Mononuclear cell (primary cell): Measurements from ENCODE around the gene NOTCH1. TPM values are rescaled to one million over a fixed set of nuclear protein-coding genes. Genes with fewer than 3 reads are reported as not detected.

ENCODE experiments used
- H3K27me3 ChIP-seq: 2 replicates; pipeline ENCODE4 v1.6.0; 2011; ENCODE audit warnings: low read length, control low read depth; ENCODE audit not compliant: insufficient read depth
- H3K4me1 ChIP-seq: 2 replicates; pipeline ENCODE4 v1.5.1; 2011; ENCODE audit warnings: mild to moderate bottlenecking, low read length, control low read depth; ENCODE audit not compliant: insufficient read depth
- H3K4me3 ChIP-seq: 2 replicates; pipeline ENCODE4 v1.5.1; 2011; ENCODE audit warnings: mild to moderate bottlenecking, low read length, moderate library complexity
- H3K9me3 ChIP-seq: 2 replicates; pipeline ENCODE4 v1.5.1; 2011; ENCODE audit warnings: low read depth, mild to moderate bottlenecking, control low read depth, low read length
- total RNA-seq: library from RNA; depleted of rRNA; stranded (reverse); fragments of >200 nt; gene quantifications from one replicate; pipeline ENCODE4 v1.2.3, GENCODE V29; 2012

Gene NOTCH1
- total RNA-seq, 1 donor: 28.1 TPM

DNA sequence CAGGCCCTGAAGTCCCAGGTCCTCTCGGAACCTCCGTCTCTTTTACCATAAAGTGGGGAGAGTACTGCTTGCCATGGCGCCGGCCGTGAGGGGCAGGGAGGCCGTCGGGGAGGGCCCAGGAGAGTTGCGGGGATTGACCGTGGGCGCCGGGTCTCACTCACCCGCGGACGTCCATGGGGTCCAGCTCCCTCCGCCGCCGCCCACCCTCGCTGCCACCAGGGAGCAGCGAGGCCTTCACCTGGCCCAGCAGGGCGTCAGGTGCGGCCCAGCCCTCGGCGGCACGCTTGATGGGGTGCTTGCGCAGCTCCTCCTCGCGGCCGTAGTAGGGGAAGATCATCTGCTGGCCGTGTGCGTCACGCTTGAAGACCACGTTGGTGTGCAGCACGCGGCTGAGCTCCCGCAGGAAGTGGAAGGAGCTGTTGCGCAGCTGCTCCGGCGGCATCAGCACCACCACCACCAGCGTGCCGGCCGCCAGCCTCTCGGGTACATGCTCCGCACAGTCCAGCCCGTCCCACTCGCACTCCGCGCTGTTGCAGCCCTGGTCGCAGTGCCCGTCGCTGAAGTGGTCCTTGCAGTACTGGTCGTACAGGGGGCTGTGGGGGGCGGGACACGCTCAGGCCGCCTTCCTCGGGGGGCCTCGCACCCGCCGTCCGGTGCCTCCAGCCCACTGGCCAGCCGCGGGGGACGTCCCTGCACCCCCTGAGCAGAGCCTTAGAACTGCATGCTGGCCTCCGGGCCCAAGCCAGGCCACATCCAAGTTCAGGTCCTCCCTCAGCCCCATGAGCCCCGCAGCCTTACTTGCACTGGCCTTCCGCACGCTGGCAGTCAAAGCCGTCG lies 41.1 kb downstream of the NOTCH1 start:
- Histone ChIP-seq H3K27me3 (no peaks in the 10 kb centered on the region), H3K4me3 (no peak overlapping the region), H3K4me1 (no peaks in the 10 kb centered on the region), H3K9me3 (no peaks in the 10 kb centered on the region)

DNA sequence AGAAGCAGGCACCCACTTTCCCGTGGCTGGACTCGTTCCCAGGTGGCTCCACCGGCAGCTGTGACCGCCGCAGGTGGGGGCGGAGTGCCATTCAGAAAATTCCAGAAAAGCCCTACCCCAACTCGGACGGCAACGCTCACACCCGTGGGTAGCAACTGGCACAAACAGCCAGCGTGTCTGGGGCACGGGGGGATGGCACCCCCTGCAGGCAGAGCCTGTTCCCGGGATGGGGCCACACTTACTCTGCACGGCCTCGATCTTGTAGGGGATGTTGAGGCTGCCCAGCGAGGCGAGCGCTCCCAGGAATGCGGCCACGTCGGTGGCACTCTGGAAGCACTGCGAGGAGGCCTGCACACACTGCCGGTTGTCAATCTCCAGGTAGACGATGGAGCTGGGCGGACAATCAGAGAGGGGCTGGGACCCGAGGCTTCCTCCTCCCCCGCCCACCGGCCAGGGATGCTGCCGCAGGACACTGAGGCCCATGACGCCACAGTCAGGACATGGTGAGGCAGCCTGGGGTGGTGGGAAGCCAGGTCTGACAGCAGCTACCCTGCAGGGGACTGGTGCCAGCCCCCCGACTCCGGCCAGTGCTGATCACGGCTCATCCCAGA lies 42.8 kb downstream of the NOTCH1 start:
- no peaks in the 10 kb centered on the region for H3K9me3 ChIP-seq
- no peak overlapping the region for H3K4me3 ChIP-seq
- H3K27me3 ChIP-seq: no peaks in the 10 kb centered on the region
- H3K4me1 ChIP-seq: no peaks in the 10 kb centered on the region

DNA sequence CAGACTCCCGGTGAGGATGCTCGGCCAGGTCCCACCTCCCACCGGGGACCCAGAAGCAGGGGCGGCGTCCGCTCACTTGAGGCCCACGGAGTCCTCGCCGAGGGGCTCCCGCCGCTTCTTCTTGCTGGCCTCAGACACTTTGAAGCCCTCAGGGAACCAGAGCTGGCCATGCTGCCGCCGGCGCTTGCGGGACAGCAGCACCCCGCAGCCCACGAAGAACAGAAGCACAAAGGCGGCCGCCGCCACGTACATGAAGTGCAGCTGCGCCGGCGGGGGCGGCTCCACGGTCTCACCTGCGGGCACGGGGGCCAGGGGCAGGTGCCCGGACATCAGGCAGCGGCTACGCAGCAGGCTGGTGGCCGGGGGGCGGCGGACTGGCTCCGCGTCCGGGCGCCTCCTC lies 43.7 kb downstream of the NOTCH1 start:
- Histone ChIP-seq H3K4me1 (no peaks in the 10 kb centered on the region), H3K9me3 (no peaks in the 10 kb centered on the region), H3K4me3 (no peak overlapping the region), H3K27me3 (no peaks in the 10 kb centered on the region)

GRCh38 chr9:136501686-136502085 lies 44.2 kb downstream of the NOTCH1 start:
- H3K9me3 ChIP-seq: no peaks in the 10 kb centered on the region
- H3K4me1 ChIP-seq: no peaks in the 10 kb centered on the region
- no peaks in the 10 kb centered on the region for H3K27me3 ChIP-seq
- H3K4me3 ChIP-seq: no peak overlapping the region

DNA sequence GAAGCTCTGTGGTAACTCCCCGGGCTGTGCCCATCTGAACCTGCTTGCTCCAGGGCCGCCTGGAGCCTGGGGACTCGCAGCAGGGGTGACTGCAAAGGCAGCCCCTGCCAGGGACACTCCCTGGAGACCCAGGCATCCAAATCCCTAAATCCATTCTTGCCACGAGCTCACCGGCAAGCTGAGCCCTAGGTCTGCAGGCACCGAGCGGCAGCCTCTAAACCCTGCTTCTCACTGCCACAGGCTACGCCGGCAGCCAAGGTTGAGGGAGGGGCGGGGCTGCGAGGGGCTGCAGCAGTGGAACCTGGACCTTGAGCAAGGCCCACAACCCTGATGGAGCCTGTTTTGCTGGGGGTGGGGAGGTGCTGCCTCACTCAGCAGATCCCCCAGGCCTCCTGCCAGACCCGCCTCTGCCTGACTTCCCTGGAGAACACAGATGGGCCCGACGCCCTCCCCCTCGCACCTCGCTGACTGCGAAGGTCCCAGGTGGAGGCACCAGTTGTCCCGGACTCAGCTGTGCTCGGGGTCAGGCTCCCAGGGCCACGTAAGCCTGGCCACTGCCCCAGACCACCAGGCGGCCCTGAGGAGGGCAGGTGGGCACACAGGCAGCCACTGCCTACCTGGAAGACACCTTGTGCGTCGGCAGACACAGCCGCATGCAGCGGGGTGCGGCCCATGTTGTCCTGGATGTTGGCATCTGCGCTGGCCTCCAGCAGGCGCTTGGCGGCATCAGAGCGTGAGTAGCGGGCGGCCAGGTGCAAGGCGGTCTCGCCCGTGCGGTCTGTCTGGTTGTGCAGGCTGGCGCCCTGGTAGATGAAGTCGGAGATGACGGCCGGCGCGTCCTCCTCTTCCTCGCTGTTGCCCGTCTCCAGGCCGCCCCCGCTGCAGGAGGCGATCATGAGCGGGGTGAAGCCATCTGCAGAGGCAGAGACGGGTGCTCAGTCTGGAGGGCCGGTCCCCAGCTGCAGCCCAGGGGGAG lies 45.6 kb downstream of the NOTCH1 start:
- no peaks in the 10 kb centered on the region for H3K9me3 ChIP-seq
- H3K4me3 ChIP-seq: no peak overlapping the region
- H3K27me3 ChIP-seq: no peaks in the 10 kb centered on the region
- no peaks in the 10 kb centered on the region for H3K4me1 ChIP-seq

- Histone ChIP-seq H3K27me3 (no peaks in the 10 kb centered on the region), H3K4me1 (no peaks in the 10 kb centered on the region), H3K4me3 (no peak overlapping the region), H3K9me3 (no peaks in the 10 kb centered on the region)
Observed at GRCh38 chr9:136499071-136499934, 46.5 kb downstream of the NOTCH1 start.

DNA sequence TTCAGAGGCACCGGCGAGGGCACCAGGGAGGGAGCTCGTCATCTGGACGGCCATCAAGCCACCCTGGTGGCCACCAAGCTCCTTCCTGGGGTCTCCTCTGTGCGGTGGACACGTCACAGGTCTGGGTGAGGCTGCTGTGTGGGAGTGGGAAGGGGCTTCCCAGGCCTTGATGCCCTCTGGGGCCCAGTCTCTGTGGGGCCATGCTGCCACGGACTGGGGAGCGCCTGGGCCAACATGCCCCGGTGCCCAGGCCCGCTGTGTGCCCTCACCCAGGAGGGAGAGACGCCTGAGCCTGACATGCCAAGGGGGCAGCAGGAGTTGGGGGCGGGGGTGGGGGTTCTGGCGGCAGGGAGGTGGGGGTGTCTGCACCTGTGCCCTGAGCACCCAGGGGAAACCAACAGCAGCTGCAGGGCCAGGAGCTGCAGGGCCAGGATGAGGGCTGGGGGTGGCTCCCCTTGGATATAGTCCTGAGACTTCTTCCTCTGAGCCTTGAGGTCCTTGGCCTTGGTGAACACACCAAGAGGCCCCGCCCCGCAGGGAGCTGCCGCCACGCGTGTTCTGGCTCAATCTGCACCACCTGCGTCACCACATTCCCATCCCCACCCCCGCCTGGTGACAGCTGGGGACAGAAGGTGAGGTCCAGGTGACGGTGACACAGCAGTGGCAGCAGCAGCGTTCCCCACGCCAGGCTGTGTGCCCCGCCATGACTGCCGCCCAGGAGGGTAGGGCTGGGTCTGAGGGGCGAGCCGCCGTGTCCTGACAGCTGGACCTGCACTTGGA lies 47.7 kb downstream of the NOTCH1 start:
- H3K9me3 ChIP-seq: no peaks in the 10 kb centered on the region
- no peak overlapping the region for H3K4me3 ChIP-seq
- H3K4me1 ChIP-seq: no peaks in the 10 kb centered on the region
- no peaks in the 10 kb centered on the region for H3K27me3 ChIP-seq

DNA sequence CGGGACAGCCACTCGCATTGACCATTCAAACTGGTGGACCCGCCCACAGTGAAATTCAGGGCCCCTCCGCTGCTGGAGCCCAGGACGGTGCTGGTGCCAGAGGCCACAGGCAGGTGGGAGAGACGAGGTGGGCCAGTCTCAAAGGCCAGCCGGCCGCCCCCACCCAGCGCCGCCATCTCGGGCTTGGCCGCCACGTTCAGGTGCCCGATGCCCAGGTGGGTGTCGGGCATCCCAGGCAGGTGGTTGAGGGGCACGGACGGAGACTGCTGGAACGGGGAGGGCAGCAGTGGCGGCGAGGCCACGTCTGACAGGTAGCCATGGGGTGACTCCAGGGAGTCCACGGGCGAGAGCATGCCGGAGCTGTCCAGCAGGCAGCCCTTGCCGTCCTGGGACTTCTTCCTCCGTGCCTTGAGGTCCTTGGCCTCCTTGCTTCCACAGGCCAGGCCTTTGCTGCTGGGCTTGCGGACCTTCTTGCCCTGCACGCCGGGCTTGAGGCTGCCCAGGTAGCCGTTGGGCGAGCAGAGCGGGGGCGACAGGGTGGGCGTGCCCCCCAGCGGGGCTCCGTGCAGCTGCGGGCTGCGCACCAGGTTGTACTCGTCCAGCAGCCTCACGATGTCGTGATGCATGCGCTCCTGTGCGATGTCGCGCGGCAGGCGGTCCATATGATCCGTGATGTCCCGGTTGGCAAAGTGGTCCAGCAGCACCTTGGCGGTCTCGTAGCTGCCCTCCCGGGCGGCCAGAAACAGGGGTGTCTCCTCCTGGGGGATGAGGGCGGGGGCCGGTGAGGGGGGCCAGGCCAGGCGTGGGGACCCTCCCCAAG lies 48.8 kb downstream of the NOTCH1 start:
- Histone ChIP-seq H3K9me3 (no peaks in the 10 kb centered on the region), H3K4me3 (no peak overlapping the region)

DNA sequence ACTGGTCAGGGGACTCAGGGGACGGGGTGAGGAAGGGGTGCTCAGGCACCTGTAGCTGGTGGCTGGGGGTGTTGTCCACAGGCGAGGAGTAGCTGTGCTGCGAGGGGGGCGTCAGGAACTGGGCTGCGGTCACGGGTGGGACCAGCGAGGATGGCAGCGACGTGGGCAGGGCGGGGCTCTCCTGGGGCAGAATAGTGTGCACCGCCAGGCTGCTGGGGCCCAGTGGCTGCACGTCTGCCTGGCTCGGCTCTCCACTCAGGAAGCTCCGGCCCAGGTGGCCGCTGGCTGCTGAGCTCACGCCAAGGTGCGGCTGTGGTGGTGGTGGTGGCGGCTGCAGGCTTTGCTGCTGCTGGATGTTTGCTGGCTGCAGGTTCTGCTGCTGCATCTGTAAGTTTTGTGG lies 49.7 kb downstream of the NOTCH1 start:
- H3K27me3 ChIP-seq: no peaks in the 10 kb centered on the region
- H3K9me3 ChIP-seq: no peaks in the 10 kb centered on the region
- H3K4me3 ChIP-seq: no peak overlapping the region
- H3K4me1 ChIP-seq: no peaks in the 10 kb centered on the region

More for the DNA sequence above, 48.8 kb downstream of the NOTCH1 start:
- no peaks in the 10 kb centered on the region for H3K27me3 ChIP-seq
- H3K4me1 ChIP-seq: no peaks in the 10 kb centered on the region

DNA sequence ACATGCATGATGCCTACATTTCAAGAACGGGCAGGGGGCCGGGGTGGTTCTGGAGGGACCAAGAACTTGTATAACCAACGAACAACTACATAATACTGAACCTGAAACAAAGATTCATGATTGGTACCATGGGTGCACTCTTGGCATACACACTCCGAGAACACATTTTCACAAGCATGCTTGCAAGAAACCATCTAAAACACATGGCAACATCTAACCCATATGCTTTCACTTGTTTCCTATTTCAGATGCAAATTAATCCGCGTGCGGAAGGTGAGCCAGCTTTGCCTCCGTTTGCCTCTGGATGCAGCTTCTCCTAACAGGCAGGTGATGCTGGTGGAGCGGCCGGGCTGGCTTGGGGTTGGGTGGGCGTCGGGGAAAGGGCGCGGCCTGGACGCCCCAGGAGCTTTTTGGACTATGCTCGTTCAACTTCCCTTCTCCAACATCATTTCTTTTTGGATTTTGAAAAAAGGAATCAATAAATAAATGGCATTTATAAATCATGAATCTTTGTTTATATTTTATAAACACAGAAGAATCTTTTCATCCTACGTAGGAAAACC lies 50.5 kb downstream of the NOTCH1 start:
- Histone ChIP-seq H3K4me3 (no peak overlapping the region), H3K4me1 (no peaks in the 10 kb centered on the region), H3K27me3 (no peaks in the 10 kb centered on the region), H3K9me3 (no peaks in the 10 kb centered on the region)

GRCh38 chr9:136494531-136495215 lies 51.2 kb downstream of the NOTCH1 start:
- no peaks in the 10 kb centered on the region for H3K4me1 ChIP-seq
- H3K4me3 ChIP-seq: no peak overlapping the region
- no peaks in the 10 kb centered on the region for H3K27me3 ChIP-seq
- H3K9me3 ChIP-seq: no peaks in the 10 kb centered on the region

DNA sequence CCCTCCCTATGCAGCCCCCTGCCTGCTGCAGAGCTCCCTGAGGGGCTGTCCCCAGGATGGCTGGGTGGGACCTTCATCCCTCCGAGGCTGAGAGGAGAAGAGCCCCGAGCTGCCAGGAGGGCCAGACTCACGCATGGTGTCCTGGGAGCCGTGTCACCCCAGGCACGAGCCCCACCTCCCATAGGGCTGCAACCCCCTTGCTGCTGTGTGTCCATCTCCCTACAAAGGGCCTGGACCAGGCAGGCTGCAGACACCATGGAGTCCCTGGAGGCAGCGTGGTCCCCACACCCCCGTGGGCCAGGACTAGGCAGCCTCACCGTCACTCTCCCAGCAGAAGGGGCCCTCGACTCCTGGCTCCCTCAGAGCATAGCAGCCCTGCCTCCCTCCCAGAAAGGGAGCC lies 51.8 kb downstream of the NOTCH1 start:
- no peaks in the 10 kb centered on the region for H3K27me3 ChIP-seq
- no peak overlapping the region for H3K4me3 ChIP-seq
- no peaks in the 10 kb centered on the region for H3K4me1 ChIP-seq

More for the DNA sequence above, 51.8 kb downstream of the NOTCH1 start:
- no peaks in the 10 kb centered on the region for H3K9me3 ChIP-seq
